ENCODE results near the gene HPN. TPM values are rescaled to one million over a fixed set of nuclear protein-coding genes. Genes with fewer than 3 reads are reported as not detected.

Gene HPN
- total and polyA plus RNA-seq, 10 of the 15 experiments (the other 5 are each of a cell fraction or from before 2014, with no cell fraction given): 0.21 to 0.35 TPM; not detected in 8

DNA sequence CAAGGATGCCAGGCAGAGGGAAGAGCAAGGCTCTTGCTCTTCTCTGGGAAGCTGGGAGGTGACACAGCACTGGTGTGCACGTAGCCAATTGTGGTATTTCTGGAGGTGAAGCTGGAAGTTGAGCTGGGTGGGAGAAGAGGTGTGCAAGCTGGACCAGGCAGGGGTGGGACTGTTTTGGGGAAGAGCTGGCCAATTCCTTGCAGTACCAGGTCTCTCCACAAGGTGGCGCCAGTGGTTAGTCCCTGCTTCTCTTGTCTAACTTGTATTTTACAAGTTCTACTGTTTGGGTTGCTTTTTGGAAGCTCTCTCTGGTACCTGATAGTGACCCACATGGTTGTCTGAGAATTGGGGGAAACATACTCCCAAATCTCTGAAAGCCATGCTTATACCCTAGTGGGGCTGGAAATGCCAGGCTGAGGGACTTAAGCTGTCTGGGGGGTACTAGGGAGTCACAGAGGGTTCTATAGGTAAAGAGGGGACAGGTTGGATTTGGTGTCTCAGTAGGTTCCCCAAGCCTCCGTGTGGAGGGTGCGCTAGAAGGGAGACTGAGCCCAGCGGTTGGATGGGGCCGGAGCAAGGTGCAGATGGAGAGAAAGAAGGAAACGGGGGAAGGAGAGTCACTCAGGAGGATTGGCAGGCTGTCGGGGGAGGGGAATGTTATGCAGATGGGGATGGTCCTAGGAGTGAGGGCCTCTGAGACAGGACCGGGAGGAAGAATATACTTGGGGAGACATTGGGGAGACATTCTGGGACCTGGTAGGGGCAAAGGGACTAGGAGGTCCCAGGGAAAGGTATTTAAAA is 3.0 kb downstream of the HPN start:
- DNase-seq (ENCODE audit: low read depth, low spot score) (no peak), ATAC-seq (peak; percentile 31; the same call in 1 of the 3 replicates), FAIRE-seq (no peak)
- intact Hi-C loops (cut with micrococcal nuclease; ENCODE audit: unreplicated experiment) (no loop called here), in situ Hi-C loops (cut with MboI) (no loop called here)
- Histone ChIP-seq H3K4me2 (ENCODE audit: control insufficient read depth, insufficient read depth) (no peak overlapping the region), H2AFZ (ENCODE audit: control insufficient read depth, low read depth, low read length) (no peak overlapping the region), H3K4me3 (no peak overlapping the region), H3K36me3 (ENCODE audit: control insufficient read depth in 2 of 2, insufficient read depth in 2 of 2, low read length in 1 of 2) (no peaks in the 10 kb centered on the region), H3K27me3 (replicated peaks in 1 of 2; ENCODE audit: control insufficient read depth in 2 of 2, insufficient read depth in 2 of 2, low read length in 1 of 2) (peaks cover 0 to 2% of the 10 kb centered on the region in 2 experiments; a peak in 3 of 4 replicates), H3K9me3 (replicated peaks; ENCODE audit: control insufficient read depth, insufficient read depth, low read length) (no peaks in the 10 kb centered on the region), H3K9ac (ENCODE audit: control insufficient read depth, insufficient read depth, low read length) (no peak overlapping the region), H4K20me1 (ENCODE audit: control insufficient read depth, insufficient read depth) (no peaks in the 10 kb centered on the region), H3K4me1 (ENCODE audit: control insufficient read depth, insufficient read depth, low read length) (peaks cover 4% of the 10 kb centered on the region; the same call in 1 of the 2 replicates), H3K27ac (ENCODE audit: control insufficient read depth, insufficient read depth) (no peak overlapping the region), H3K79me2 (ENCODE audit: control insufficient read depth, insufficient read depth, low read length) (no peaks in the 10 kb centered on the region)
- ChIA-PET SMC1A (ENCODE audit: uncharacterized antibody, unreplicated experiment) (interaction anchor here (0.9 to 2.3 kb wide), 7 partner anchors 9 to 197 kb away, joined by 3 to 9 read pairs (median 3); no protein-coding TSS in a partner anchor), POLR2A (interaction anchor here (1.0 kb wide), 1 partner anchor 97 kb away, joined by 3 read pairs; no protein-coding TSS in a partner anchor), CTCF (interaction anchor here (0.6 to 5.4 kb wide), 30 partner anchors 11 to 307 kb away, joined by 3 to 56 read pairs (median 4); partner anchors contain the start of gene FXYD5), RAD21 (ENCODE audit: unreplicated experiment) (interaction anchor here (1.1 to 1.3 kb wide), 4 partner anchors 42 to 97 kb away, joined by 3 to 7 read pairs (median 4); no protein-coding TSS in a partner anchor)
- peak; percentile 54 for TF ChIP-seq RAD21 (IDR thresholded peaks at IDR 0.05; ENCODE audit: insufficient read depth, low read depth, low read length)
- TF ChIP-seq, protein P1, sequence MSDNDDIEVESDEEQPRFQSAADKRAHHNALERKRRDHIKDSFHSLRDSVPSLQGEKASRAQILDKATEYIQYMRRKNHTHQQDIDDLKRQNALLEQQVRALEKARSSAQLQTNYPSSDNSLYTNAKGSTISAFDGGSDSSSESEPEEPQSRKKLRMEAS (IDR thresholded peaks at IDR 0.05; ENCODE audit: low read depth, low read length): no peak
- peak; percentile 35; the same call in 1 of the 2 replicates for TF ChIP-seq IKZF1 (conservative IDR thresholded peaks at IDR 0.05)
- TF ChIP-seq SPI1 (IDR thresholded peaks at IDR 0.05; ENCODE audit: borderline replicate concordance, insufficient read depth, low read depth, low read length): peak; percentile 16; the same call in 1 of the 2 replicates
- peak; percentile 50; the same call in 1 of the 2 replicates for TF ChIP-seq SMC3 (IDR thresholded peaks at IDR 0.05; ENCODE audit: borderline replicate concordance, low read length)
- TF ChIP-seq, protein P2, sequence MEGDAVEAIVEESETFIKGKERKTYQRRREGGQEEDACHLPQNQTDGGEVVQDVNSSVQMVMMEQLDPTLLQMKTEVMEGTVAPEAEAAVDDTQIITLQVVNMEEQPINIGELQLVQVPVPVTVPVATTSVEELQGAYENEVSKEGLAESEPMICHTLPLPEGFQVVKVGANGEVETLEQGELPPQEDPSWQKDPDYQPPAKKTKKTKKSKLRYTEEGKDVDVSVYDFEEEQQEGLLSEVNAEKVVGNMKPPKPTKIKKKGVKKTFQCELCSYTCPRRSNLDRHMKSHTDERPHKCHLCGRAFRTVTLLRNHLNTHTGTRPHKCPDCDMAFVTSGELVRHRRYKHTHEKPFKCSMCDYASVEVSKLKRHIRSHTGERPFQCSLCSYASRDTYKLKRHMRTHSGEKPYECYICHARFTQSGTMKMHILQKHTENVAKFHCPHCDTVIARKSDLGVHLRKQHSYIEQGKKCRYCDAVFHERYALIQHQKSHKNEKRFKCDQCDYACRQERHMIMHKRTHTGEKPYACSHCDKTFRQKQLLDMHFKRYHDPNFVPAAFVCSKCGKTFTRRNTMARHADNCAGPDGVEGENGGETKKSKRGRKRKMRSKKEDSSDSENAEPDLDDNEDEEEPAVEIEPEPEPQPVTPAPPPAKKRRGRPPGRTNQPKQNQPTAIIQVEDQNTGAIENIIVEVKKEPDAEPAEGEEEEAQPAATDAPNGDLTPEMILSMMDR (IDR thresholded peaks at IDR 0.05 in 2 of 3, conservative IDR thresholded peaks at IDR 0.05 in 1 of 3; ENCODE audit: control insufficient read depth in 2 of 3, extremely low read depth in 1 of 3, insufficient read depth in 1 of 3, low read depth in 3 of 3, low read length in 3 of 3): peak; percentile 80 to 93 (median 90)
- no TSS peak for BruUV-seq (replicated peaks)
- 44% methylated on average over 9 of the region's 9 CpGs for WGBS (ENCODE audit: insufficient coverage, insufficient replicate concordance, low lambda C conversion rate, missing lambda C conversion rate)
